Thyroid gland (tissue), 4 donors: Measurements from ENCODE around the gene TSPAN8.

Experiments
- POLR2A ChIP-seq, 2 donors: fragments of 450-650 bp; IDR thresholded peaks; one replicate each; pipeline ENCODE4 v1.6.1; 2017; ENCODE audit warnings: antibody characterized with exemption in 2 of 2, mild to moderate bottlenecking in 2 of 2, moderate library complexity in 1 of 2
- TF ChIP-seq, protein P1 (sequence below), 6 experiments: fragments of 200-600 bp in 3 of 6; fragments of 450-650 bp in 3 of 6; sonication (generic) in 3 of 6; IDR thresholded peaks; one replicate each; pipeline ENCODE4 v1.5.1; 2016 to 2019; ENCODE audit warnings: antibody characterized with exemption in 6 of 6, mild to moderate bottlenecking in 2 of 6, inconsistent platforms in 1 of 6, moderate library complexity in 1 of 6

DNA sequence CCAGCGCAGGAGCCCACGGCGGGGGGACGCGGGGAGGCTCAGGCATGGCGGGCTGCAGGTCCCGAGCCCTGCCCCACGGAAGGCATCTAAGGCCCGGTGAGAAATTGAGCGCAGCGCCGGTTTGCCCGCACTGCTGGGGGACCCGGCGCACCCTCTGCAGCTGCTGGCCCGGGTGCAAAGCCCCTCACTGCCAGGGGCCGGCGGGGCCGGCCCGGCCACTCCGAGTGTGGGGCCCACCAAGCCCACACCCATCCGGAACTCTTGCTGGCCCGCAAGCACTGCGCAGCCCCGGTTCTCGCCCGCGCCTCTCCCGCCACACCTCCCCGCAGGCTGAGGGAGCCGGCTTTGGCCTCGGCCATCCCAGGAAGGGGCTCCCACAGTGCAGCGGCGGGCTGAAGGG is 8.5 kb upstream of the TSPAN8 start:
- TF ChIP-seq POLR2A (IDR thresholded peaks at IDR 0.05), result no peak
- TF ChIP-seq, protein P1, sequence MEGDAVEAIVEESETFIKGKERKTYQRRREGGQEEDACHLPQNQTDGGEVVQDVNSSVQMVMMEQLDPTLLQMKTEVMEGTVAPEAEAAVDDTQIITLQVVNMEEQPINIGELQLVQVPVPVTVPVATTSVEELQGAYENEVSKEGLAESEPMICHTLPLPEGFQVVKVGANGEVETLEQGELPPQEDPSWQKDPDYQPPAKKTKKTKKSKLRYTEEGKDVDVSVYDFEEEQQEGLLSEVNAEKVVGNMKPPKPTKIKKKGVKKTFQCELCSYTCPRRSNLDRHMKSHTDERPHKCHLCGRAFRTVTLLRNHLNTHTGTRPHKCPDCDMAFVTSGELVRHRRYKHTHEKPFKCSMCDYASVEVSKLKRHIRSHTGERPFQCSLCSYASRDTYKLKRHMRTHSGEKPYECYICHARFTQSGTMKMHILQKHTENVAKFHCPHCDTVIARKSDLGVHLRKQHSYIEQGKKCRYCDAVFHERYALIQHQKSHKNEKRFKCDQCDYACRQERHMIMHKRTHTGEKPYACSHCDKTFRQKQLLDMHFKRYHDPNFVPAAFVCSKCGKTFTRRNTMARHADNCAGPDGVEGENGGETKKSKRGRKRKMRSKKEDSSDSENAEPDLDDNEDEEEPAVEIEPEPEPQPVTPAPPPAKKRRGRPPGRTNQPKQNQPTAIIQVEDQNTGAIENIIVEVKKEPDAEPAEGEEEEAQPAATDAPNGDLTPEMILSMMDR (IDR thresholded peaks at IDR 0.05), result no peak
